Measurements from ENCODE around the gene R3HDML.

DNA sequence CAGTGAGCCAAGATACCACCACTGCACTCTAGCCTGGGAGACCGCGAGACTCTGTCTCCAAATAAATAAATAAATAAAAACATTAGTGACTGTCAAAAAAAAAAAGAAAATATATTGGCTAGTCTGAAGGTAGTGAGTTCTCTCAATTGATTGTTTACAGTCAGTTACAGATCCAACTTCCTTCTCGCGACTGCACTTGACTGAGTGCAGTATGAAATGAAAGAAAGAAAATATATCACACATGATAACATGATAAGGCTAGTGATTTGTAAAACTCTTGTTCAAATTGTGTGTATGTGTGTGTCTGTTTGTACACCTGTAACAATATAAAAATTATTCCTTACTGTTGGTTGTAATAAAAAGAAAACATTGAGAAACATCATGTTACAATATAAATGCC, 7.9 kb downstream of the R3HDML start:
- TF ChIP-seq, protein P1, sequence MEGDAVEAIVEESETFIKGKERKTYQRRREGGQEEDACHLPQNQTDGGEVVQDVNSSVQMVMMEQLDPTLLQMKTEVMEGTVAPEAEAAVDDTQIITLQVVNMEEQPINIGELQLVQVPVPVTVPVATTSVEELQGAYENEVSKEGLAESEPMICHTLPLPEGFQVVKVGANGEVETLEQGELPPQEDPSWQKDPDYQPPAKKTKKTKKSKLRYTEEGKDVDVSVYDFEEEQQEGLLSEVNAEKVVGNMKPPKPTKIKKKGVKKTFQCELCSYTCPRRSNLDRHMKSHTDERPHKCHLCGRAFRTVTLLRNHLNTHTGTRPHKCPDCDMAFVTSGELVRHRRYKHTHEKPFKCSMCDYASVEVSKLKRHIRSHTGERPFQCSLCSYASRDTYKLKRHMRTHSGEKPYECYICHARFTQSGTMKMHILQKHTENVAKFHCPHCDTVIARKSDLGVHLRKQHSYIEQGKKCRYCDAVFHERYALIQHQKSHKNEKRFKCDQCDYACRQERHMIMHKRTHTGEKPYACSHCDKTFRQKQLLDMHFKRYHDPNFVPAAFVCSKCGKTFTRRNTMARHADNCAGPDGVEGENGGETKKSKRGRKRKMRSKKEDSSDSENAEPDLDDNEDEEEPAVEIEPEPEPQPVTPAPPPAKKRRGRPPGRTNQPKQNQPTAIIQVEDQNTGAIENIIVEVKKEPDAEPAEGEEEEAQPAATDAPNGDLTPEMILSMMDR (IDR thresholded peaks at IDR 0.05), result no peak
- no peak for TF ChIP-seq EZH2 (IDR thresholded peaks at IDR 0.05; ENCODE audit: borderline replicate concordance, insufficient read depth, low read depth, low read length, poor library complexity, severe bottlenecking)

Measured in B cell (primary cell).